Lower leg skin (tissue), 3 donors: ENCODE results near the gene MCM5.

Experiments
- CTCF ChIP-seq, 3 donors: fragments of 450-650 bp; IDR thresholded peaks; one replicate each; pipeline ENCODE4 v1.5.1; 2016; ENCODE audit warnings: antibody characterized with exemption in 3 of 3, mild to moderate bottlenecking in 3 of 3, moderate library complexity in 2 of 3
- POLR2A ChIP-seq, 2 donors: fragments of 450-650 bp; IDR thresholded peaks; one replicate each; pipeline ENCODE4 v1.6.1; 2016 to 2017; ENCODE audit warnings: antibody characterized with exemption in 2 of 2, mild to moderate bottlenecking in 1 of 2, moderate library complexity in 1 of 2

GRCh38 chr22:35418731-35419130 is 18.8 kb downstream of the MCM5 start:
- no peak for TF ChIP-seq CTCF (IDR thresholded peaks at IDR 0.05)
- no peak for TF ChIP-seq POLR2A (IDR thresholded peaks at IDR 0.05)
